K562 (cell line): ENCODE results near the gene FMOD. TPM values are rescaled to one million over a fixed set of nuclear protein-coding genes. Genes with fewer than 3 reads are reported as not detected.

Source experiments
- ATAC-seq: fragments of 200-7000 bp; cut with Tn5 transposase; 3 replicates; pipeline ENCODE4 v1.9.1; 2020; ENCODE audit warnings: moderate library complexity
- BruUV-seq: library from RNA; stranded (reverse); fragments of 400-500 nt; replicated peaks from 2 replicates; lab custom pipeline; 2021; lab: Mats Ljungman, UMichigan
- CTCF ChIA-PET: fragments of 300-600 bp; formaldehyde crosslinking; extraction: SDS; loops from one replicate; lab custom pipeline; 2021; ENCODE audit warnings: low intra/inter-chr PET ratio; lab: Yijun Ruan, JAX
- POLR2A ChIA-PET: fragments of 300-600, 350-650 bp; sonication (Branson Sonifier 250); formaldehyde crosslinking; extraction: SDS; loops from one replicate; lab custom pipeline; 2021; ENCODE audit warnings: antibody characterized with exemption, inconsistent platforms; lab: Yijun Ruan, JAX
- DNase-seq, 4 experiments: peaks; one replicate each; pipeline versions ENCODE4 v3.0.0 to v3.0.0-alpha.2; 2011 to 2018; ENCODE audit warnings: low spot score in 3 of 4, mixed read lengths in 3 of 4; ENCODE audit errors: extremely low read depth in 1 of 4
- FAIRE-seq: peaks from 2 replicates; lab custom pipeline; 2011; peaks lifted over from hg19 to GRCh38; lab: Jason Lieb, UNC
- H2AFZ ChIP-seq: 2 replicates; pipeline ENCODE4 v1.6.0; 2011; ENCODE audit warnings: low read depth, low read length, control low read depth, inconsistent platforms
- H3K27ac ChIP-seq: fragments of 200-600 bp; 3 replicates; pipeline ENCODE4 v1.8.0; 2011; ENCODE audit warnings: low read depth, mild to moderate bottlenecking, control low read depth, inconsistent platforms, low read length, moderate library complexity, mixed read lengths; ENCODE audit errors: extremely low read depth
- H3K27me3 ChIP-seq, 2 experiments: fragments of 300-600 bp in 1 of 2; 2 replicates in 1 of 2; 3 replicates in 1 of 2; pipeline versions ENCODE4 v1.6.0 to v1.8.0; 2011; ENCODE audit warnings: inconsistent platforms in 2 of 2, low read length in 2 of 2, mild to moderate bottlenecking in 1 of 2, mixed read lengths in 1 of 2, moderate library complexity in 1 of 2; ENCODE audit not compliant: control insufficient read depth in 2 of 2, insufficient read depth in 2 of 2
- H3K36me3 ChIP-seq: fragments of 300-600 bp; 3 replicates; pipeline ENCODE4 v1.8.0; 2011; ENCODE audit warnings: mild to moderate bottlenecking, low read length, inconsistent platforms; ENCODE audit not compliant: control insufficient read depth, insufficient read depth
- H3K4me1 ChIP-seq, 2 experiments: fragments of 200-600 bp in 1 of 2; replicated peaks in 1 of 2; 2 replicates in 1 of 2; 3 replicates in 1 of 2; pipeline versions ENCODE4 v1.5.1 to v1.8.0; 2011; ENCODE audit warnings: inconsistent platforms in 2 of 2, low read length in 2 of 2, mild to moderate bottlenecking in 1 of 2, mixed read lengths in 1 of 2, moderate library complexity in 1 of 2; ENCODE audit not compliant: control insufficient read depth in 2 of 2, insufficient read depth in 2 of 2
- H3K4me2 ChIP-seq: 2 replicates; pipeline ENCODE4 v1.6.1; 2011; ENCODE audit warnings: low read length, control low read depth, inconsistent platforms, mixed read lengths; ENCODE audit not compliant: insufficient read depth
- H3K4me3 ChIP-seq: fragments of 200-600 bp; sonication (generic), shearing (Covaris generic); 2 replicates; pipeline ENCODE4 v1.5.1; 2016; ENCODE audit warnings: control low read depth, inconsistent platforms
- H3K79me2 ChIP-seq: fragments of 200-600 bp; 3 replicates; pipeline ENCODE4 v1.8.0; 2011; ENCODE audit warnings: low read length, inconsistent platforms; ENCODE audit not compliant: control insufficient read depth, insufficient read depth
- H3K9ac ChIP-seq, 2 experiments: 2 replicates each; pipeline versions ENCODE4 v1.6.0 to v1.6.1; 2011; ENCODE audit warnings: low read depth in 2 of 2, low read length in 2 of 2, control low read depth in 1 of 2, inconsistent platforms in 1 of 2, mild to moderate bottlenecking in 1 of 2, mixed read lengths in 1 of 2; ENCODE audit not compliant: insufficient read depth in 1 of 2
- H3K9me1 ChIP-seq: one replicate; pipeline ENCODE4 v1.6.0; 2011; ENCODE audit warnings: inconsistent platforms, mild to moderate bottlenecking, low read length, moderate library complexity; ENCODE audit not compliant: control insufficient read depth, insufficient read depth
- H3K9me3 ChIP-seq: replicated peaks from 2 replicates; pipeline ENCODE4 v1.5.1; 2011; ENCODE audit warnings: low read depth, low read length, inconsistent platforms; ENCODE audit not compliant: control insufficient read depth, insufficient read depth
- H4K20me1 ChIP-seq: replicated peaks from 2 replicates; pipeline ENCODE4 v1.6.1; 2011; ENCODE audit warnings: low read length, inconsistent platforms, mixed read lengths; ENCODE audit not compliant: control insufficient read depth, insufficient read depth
- BCL6 ChIP-seq: fragments of 250-450 bp; sonication (Bioruptor Pico); IDR thresholded peaks from 2 replicates; pipeline ENCODE4 v1.4.0; 2020
- CBFB ChIP-seq: sonication (generic); formaldehyde crosslinking; IDR thresholded peaks from 2 replicates; pipeline ENCODE4 v1.4.0; 2020; ENCODE audit warnings: mild to moderate bottlenecking, missing genetic modification reagents
- CTBP1 ChIP-seq: fragments of 450-650 bp; IDR thresholded peaks from 2 replicates; pipeline ENCODE4 v1.6.1; 2016; ENCODE audit warnings: borderline replicate concordance
- DPF2 ChIP-seq: fragments of 450-650 bp; IDR thresholded peaks from 2 replicates; pipeline ENCODE4 v1.6.1; 2016
- HDAC3 ChIP-seq: fragments of 450-650 bp; IDR thresholded peaks from 2 replicates; pipeline ENCODE4 v1.6.1; 2018; ENCODE audit warnings: borderline replicate concordance, mild to moderate bottlenecking, moderate library complexity; ENCODE audit not compliant: partially characterized antibody
- HMG20B ChIP-seq: fragments of 250-450 bp; sonication (Bioruptor Pico); IDR thresholded peaks from 2 replicates; pipeline ENCODE4 v1.5.0; 2021; ENCODE audit warnings: mild to moderate bottlenecking
- MAFG ChIP-seq: fragments of 450-650 bp; conservative IDR thresholded peaks from 2 replicates; pipeline ENCODE4 v1.6.1; 2016; ENCODE audit warnings: missing genetic modification characterization, missing compliant biosample characterization
- NCOA2 ChIP-seq, 2 experiments: fragments of 450-650 bp; IDR thresholded peaks; 2 replicates each; pipeline ENCODE4 v1.6.1; 2018; ENCODE audit warnings: mild to moderate bottlenecking in 2 of 2, moderate library complexity in 1 of 2; ENCODE audit not compliant: partially characterized antibody in 2 of 2
- NCOR1 ChIP-seq: fragments of 450-650 bp; IDR thresholded peaks from 2 replicates; pipeline ENCODE4 v1.6.1; 2016; ENCODE audit warnings: mild to moderate bottlenecking, moderate library complexity
- RFX5 ChIP-seq: IDR thresholded peaks from 2 replicates; pipeline ENCODE4 v1.6.1; 2011; ENCODE audit warnings: low read depth, mild to moderate bottlenecking, improper control_type of control experiment, low read length
- SMAD1 ChIP-seq: fragments of 150-350 bp; IDR thresholded peaks from 2 replicates; pipeline ENCODE4 v1.6.1; 2014; ENCODE audit warnings: low read length, low read depth; ENCODE audit not compliant: partially characterized antibody
- TCF3 ChIP-seq: sonication (generic); formaldehyde crosslinking; IDR thresholded peaks from 2 replicates; pipeline ENCODE4 v1.4.0; 2020; ENCODE audit warnings: mild to moderate bottlenecking, missing genetic modification reagents
- TFAP4 ChIP-seq: sonication (generic); formaldehyde crosslinking; IDR thresholded peaks from 2 replicates; pipeline ENCODE4 v1.8.0; 2022; ENCODE audit warnings: missing genetic modification reagents, mild to moderate bottlenecking, moderate library complexity, borderline replicate concordance
- ZEB2 ChIP-seq: fragments of 450-650 bp; IDR thresholded peaks from 2 replicates; pipeline ENCODE4 v1.6.1; 2016
- ZNF76 ChIP-seq: fragments of 250-450 bp; sonication (Bioruptor Pico); IDR thresholded peaks from 2 replicates; pipeline ENCODE4 v1.4.0; 2020; ENCODE audit warnings: mild to moderate bottlenecking, moderate library complexity, borderline replicate concordance
- WGBS: fragments of 100-300 bp; shearing (Covaris generic); methylation state at CpG from one replicate; pipeline ENCODE4 v1.1.6; 2016; ENCODE audit warnings: low coverage, mixed read lengths; ENCODE audit not compliant: insufficient coverage; ENCODE audit errors: missing lambda C conversion rate; 5-methylcytosine and 5-hydroxymethylcytosine counted together
- in situ Hi-C: fragments of 300-500 bp; cut with MboI; formaldehyde crosslinking; loops from 4 replicates; pipeline ENCODE4 v1.15.0; 2018; ENCODE audit warnings: inconsistent platforms, mixed read lengths
- intact Hi-C: fragments of 100-400 bp; cut with micrococcal nuclease; formaldehyde crosslinking; loops from 2 replicates; pipeline ENCODE4 v1.14.2; 2022
- polyA plus RNA-seq, 8 experiments: library from polyadenylated mRNA; depleted of rRNA in 4 of 8; stranded (reverse) in 5 of 8; unstranded in 3 of 8; fragments of >200 nt; fragmentation: Nextera tagmentation in 2 of 8; fragmentation: Illumina TruSeq in 1 of 8; extraction: Ambion mirVana in 2 of 8; extraction: Trizol in 1 of 8; gene quantifications; 2 replicates each; pipeline versions ENCODE4 v1.2.1 to v1.2.3, GENCODE V29; 2011 to 2014; ENCODE audit warnings: inconsistent platforms in 1 of 8, missing spikeins in 1 of 8
- total RNA-seq, 7 experiments: library from RNA; depleted of rRNA in 6 of 7; stranded (reverse); fragments of >200 nt in 6 of 7; fragmentation: Illumina TruSeq in 2 of 7; extraction: Trizol in 2 of 7; gene quantifications; 2 replicates each; pipeline versions ENCODE4 v1.2.1 to v1.2.3, GENCODE V29; 2011 to 2021; ENCODE audit warnings: low replicate concordance in 1 of 7

The FMOD gene
- total and polyA plus RNA-seq, 9 of the 15 experiments (the other 6 are each of a cell fraction or from before 2014, with no cell fraction given): 0.03 to 0.13 (median 0.03) TPM; not detected in 6

- ATAC-seq (peak; percentile 44), DNase-seq (peak; percentile 74 to 81 (median 80)), FAIRE-seq (peak; percentile 73)
- 3% methylated on average over 7 of the region's 7 CpGs for WGBS
- H3K4me3 ChIP-seq: no peak overlapping the region
- H3K27me3 ChIP-seq: peaks cover 10 to 28% of the 10 kb centered on the region in 2 experiments; a peak in 4 of 5 replicates
- CTCF ChIA-PET: interaction anchor here (0.6 to 3.5 kb wide), 4 partner anchors 10 to 58 kb away, joined by 3 to 38 read pairs (median 4); no protein-coding TSS in a partner anchor
- H2AFZ ChIP-seq: peak overlapping the region; percentile 2; the same call in 1 of the 2 replicates
- BruUV-seq: no TSS peak
- no peaks in the 10 kb centered on the region for H3K9me1 ChIP-seq
- H3K4me2 ChIP-seq: no peak overlapping the region
- no peaks in the 10 kb centered on the region for H3K79me2 ChIP-seq
- H3K36me3 ChIP-seq: no peaks in the 10 kb centered on the region
- H4K20me1 ChIP-seq: no peaks in the 10 kb centered on the region
- intact Hi-C loops: no loop called here
- in situ Hi-C loops: no loop called here
- no peaks in the 10 kb centered on the region for H3K9me3 ChIP-seq
- no peak overlapping the region; a peak in 1 of 4 replicates for H3K9ac ChIP-seq
- H3K27ac ChIP-seq: no peak overlapping the region
- POLR2A ChIA-PET: interaction anchor here (0.6 kb wide), 1 partner anchor 598 kb away, joined by 3 read pairs; no protein-coding TSS in a partner anchor
- peaks cover 24 to 25% of the 10 kb centered on the region in 2 experiments; a peak in 4 of 5 replicates for H3K4me1 ChIP-seq
- TF ChIP-seq RFX5 (no peak), ZEB2 (0 out of 2 replicates have a peak, but pooled peaks have one; percentile 20), BCL6 (no peak), CTBP1 (peak; percentile 49; the same call in 1 of the 2 replicates), MAFG (tag) (0 out of 2 replicates have a peak, but pooled peaks have one; percentile 4), CBFB (CRISPR knock-in tag) (no peak), SMAD1 (no peak), TCF3 (peak; percentile 20; the same call in 1 of the 2 replicates), TFAP4 (peak; percentile 44; the same call in 1 of the 2 replicates), HDAC3 (no peak), HMG20B (CRISPR knock-in tag) (no peak), NCOA2 (IDR thresholded peaks at IDR 0.05; ENCODE audit: partially characterized antibody in 2 of 2) (no peak), NCOR1 (no peak), ZNF76 (CRISPR knock-in tag) (no peak), DPF2 (no peak)
Measured at GRCh38 chr1:203328714-203329122, 22.2 kb downstream of the FMOD start.
